Measurements from ENCODE around the gene DPP9.

GRCh38 chr19:4692251-4693077, 31.2 kb downstream of the DPP9 start:
- TF ChIP-seq EZH2 (IDR thresholded peaks at IDR 0.05) (no peak), CTCF (IDR thresholded peaks at IDR 0.05) (no peak)

Measured in neural progenitor cell (in vitro differentiated cells).